HepG2 (cell line): Measurements from ENCODE around the gene ICE1. TPM values are rescaled to one million over a fixed set of nuclear protein-coding genes. Genes with fewer than 3 reads are reported as not detected.
A peak's percentile ranks its signal among the peaks of the same experiment; 100 is the strongest.

Experiments used
- ATAC-seq: fragments of 200-7000 bp; cut with Tn5 transposase; 3 replicates; pipeline ENCODE4 v1.9.1; 2020; ENCODE audit warnings: mild to moderate bottlenecking, moderate library complexity
- BruUV-seq: library from RNA; stranded (reverse); fragments of 400-500 nt; replicated peaks from 2 replicates; lab custom pipeline; 2021; lab: Mats Ljungman, UMichigan
- CTCF ChIA-PET: fragments of 300-600 bp; formaldehyde crosslinking; extraction: SDS; loops from one replicate; lab custom pipeline; 2021; ENCODE audit warnings: low total read pairs, inconsistent platforms, low intra/inter-chr PET ratio; lab: Yijun Ruan, JAX
- POLR2A ChIA-PET: fragments of 350-600 bp; sonication (Branson Sonifier 250); formaldehyde crosslinking; loops from one replicate; lab custom pipeline; 2020; ENCODE audit warnings: antibody characterized with exemption, inconsistent platforms; lab: Yijun Ruan, JAX
- DNase-seq: peaks from one replicate; pipeline ENCODE4 v3.0.0-alpha.2; 2015; ENCODE audit warnings: low spot score
- FAIRE-seq: peaks from 3 replicates; lab custom pipeline; 2011; peaks lifted over from hg19 to GRCh38; lab: Jason Lieb, UNC
- H2AFZ ChIP-seq: one replicate; pipeline ENCODE4 v1.6.1; 2011; ENCODE audit warnings: low read length, inconsistent platforms
- H3K27ac ChIP-seq: fragments of 300-600 bp; 3 replicates; pipeline ENCODE4 v1.8.0; 2011; ENCODE audit warnings: mixed run types, mild to moderate bottlenecking, mixed read lengths, low read length, inconsistent platforms; ENCODE audit not compliant: insufficient read depth; ENCODE audit errors: extremely low read length
- H3K27me3 ChIP-seq, 2 experiments: fragments of 200-600 bp in 1 of 2; 2 replicates in 1 of 2; 3 replicates in 1 of 2; pipeline versions ENCODE4 v1.6.0 to v1.8.0; 2011; ENCODE audit warnings: low read length in 2 of 2, mild to moderate bottlenecking in 2 of 2, moderate library complexity in 2 of 2, inconsistent platforms in 1 of 2; ENCODE audit not compliant: insufficient read depth in 2 of 2, control insufficient read depth in 1 of 2
- H3K36me3 ChIP-seq, 2 experiments: fragments of 200-600 bp in 1 of 2; replicated peaks in 1 of 2; 2 replicates in 1 of 2; 3 replicates in 1 of 2; pipeline versions ENCODE4 v1.5.1 to v1.8.0; 2011; ENCODE audit warnings: low read length in 2 of 2, inconsistent platforms in 1 of 2; ENCODE audit not compliant: insufficient read depth in 2 of 2, control insufficient read depth in 1 of 2
- H3K4me1 ChIP-seq: 2 replicates; pipeline ENCODE4 v1.5.1; 2012; ENCODE audit warnings: low read length, inconsistent platforms; ENCODE audit not compliant: insufficient read depth
- H3K4me2 ChIP-seq: 2 replicates; pipeline ENCODE4 v1.6.0; 2011; ENCODE audit warnings: low read depth, low read length, inconsistent platforms
- H3K4me3 ChIP-seq, 3 experiments: fragments of 200-600 bp in 1 of 3; sonication (generic), shearing (Covaris generic) in 1 of 3; replicated peaks in 1 of 3; 2 replicates each; pipeline ENCODE4 v1.5.1; 2011 to 2016; ENCODE audit warnings: low read length in 3 of 3, inconsistent platforms in 2 of 3, low read depth in 2 of 3, mild to moderate bottlenecking in 2 of 3, control low read depth in 1 of 3, mixed read lengths in 1 of 3; ENCODE audit not compliant: insufficient read depth in 1 of 3
- H3K79me2 ChIP-seq: one replicate; pipeline ENCODE4 v1.6.1; 2011; ENCODE audit warnings: low read length, inconsistent platforms; ENCODE audit not compliant: insufficient read depth
- H3K9ac ChIP-seq: 2 replicates; pipeline ENCODE4 v1.6.0; 2011; ENCODE audit warnings: mild to moderate bottlenecking, low read depth, low read length, inconsistent platforms; ENCODE audit not compliant: insufficient read depth
- H3K9me3 ChIP-seq: 2 replicates; pipeline ENCODE4 v1.5.1; 2012; ENCODE audit warnings: mild to moderate bottlenecking, low read length
- H4K20me1 ChIP-seq: 2 replicates; pipeline ENCODE4 v1.6.0; 2011; ENCODE audit warnings: inconsistent platforms, mild to moderate bottlenecking, low read length, moderate library complexity; ENCODE audit not compliant: insufficient read depth
- EHMT2 ChIP-seq: fragments of 200-600 bp; sonication (generic); IDR thresholded peaks from 2 replicates; pipeline ENCODE4 v1.7.0; 2017; ENCODE audit warnings: antibody characterized with exemption, low read depth, low read length, borderline replicate concordance
- KDM3A ChIP-seq: IDR thresholded peaks from 2 replicates; pipeline ENCODE4 v1.6.1; 2018; ENCODE audit warnings: low read depth, missing compliant biosample characterization
- PAX8 ChIP-seq: sonication (generic); formaldehyde crosslinking; IDR thresholded peaks from 2 replicates; pipeline ENCODE4 v1.8.0; 2022; ENCODE audit warnings: mild to moderate bottlenecking, missing genetic modification reagents, borderline replicate concordance
- POGZ ChIP-seq: sonication (generic); formaldehyde crosslinking; IDR thresholded peaks from 2 replicates; pipeline ENCODE4 v1.4.0; 2020; ENCODE audit warnings: mild to moderate bottlenecking, missing genetic modification reagents
- SAFB2 ChIP-seq: sonication (generic); formaldehyde crosslinking; IDR thresholded peaks from 2 replicates; pipeline ENCODE4 v1.5.1; 2020; ENCODE audit warnings: missing genetic modification reagents, low read depth, mild to moderate bottlenecking, borderline replicate concordance
- SIN3B ChIP-seq: fragments of 150-350 bp; IDR thresholded peaks from 2 replicates; pipeline ENCODE4 v1.6.1; 2014; ENCODE audit warnings: low read length
- TCF7L2 ChIP-seq: IDR thresholded peaks from 2 replicates; pipeline ENCODE4 v1.6.1; 2011; ENCODE audit warnings: mild to moderate bottlenecking, low read depth, low read length, moderate library complexity
- ZEB1 ChIP-seq: IDR thresholded peaks from 2 replicates; pipeline ENCODE4 v1.6.1; 2012; ENCODE audit warnings: mild to moderate bottlenecking, low read depth, inconsistent platforms; ENCODE audit not compliant: insufficient replicate concordance
- ZFP37 ChIP-seq: sonication (generic); formaldehyde crosslinking; IDR thresholded peaks from 2 replicates; pipeline ENCODE4 v1.4.0; 2020; ENCODE audit warnings: missing genetic modification reagents, borderline replicate concordance
- ZNF3 ChIP-seq: IDR thresholded peaks from 2 replicates; pipeline ENCODE4 v1.7.0; 2017; ENCODE audit warnings: inconsistent platforms
- ZNF326 ChIP-seq: sonication (generic); formaldehyde crosslinking; IDR thresholded peaks from 2 replicates; pipeline ENCODE4 v1.4.0; 2020; ENCODE audit warnings: missing genetic modification reagents, borderline replicate concordance
- ZNF709 ChIP-seq: sonication (generic); formaldehyde crosslinking; IDR thresholded peaks from 2 replicates; pipeline ENCODE4 v1.5.0; 2020; ENCODE audit warnings: mild to moderate bottlenecking, missing genetic modification reagents
- ZNF761 ChIP-seq: sonication (generic); formaldehyde crosslinking; conservative IDR thresholded peaks from 2 replicates; pipeline ENCODE4 v1.4.0; 2020; ENCODE audit warnings: mild to moderate bottlenecking, missing genetic modification reagents
- WGBS: methylation state at CpG from one replicate; pipeline ENCODE4 v1.1.6; 2017; ENCODE audit warnings: low lambda C conversion rate; 5-methylcytosine and 5-hydroxymethylcytosine counted together
- in situ Hi-C: cut with HindIII; loops from 2 replicates; pipeline ENCODE4 v1.10.0; 2017; ENCODE audit warnings: low pct_unique_long_range_greater_than_20kb; ENCODE audit not compliant: extremely low pct_ligation_motif_present
- intact Hi-C: fragments of 100-400 bp; cut with micrococcal nuclease; formaldehyde crosslinking; loops from one replicate; pipeline ENCODE4 v1.10.0; 2022; ENCODE audit not compliant: unreplicated experiment
- polyA plus RNA-seq, 8 experiments: library from polyadenylated mRNA; depleted of rRNA in 3 of 8; stranded (reverse) in 7 of 8; unstranded in 1 of 8; fragments of >200 nt; fragmentation: Illumina TruSeq in 4 of 8; extraction: Trizol in 4 of 8; gene quantifications; 2 replicates each; pipeline versions ENCODE4 v1.2.1 to v1.2.3, GENCODE V29; 2011 to 2016; ENCODE audit warnings: low read depth in 4 of 8, missing spikeins in 1 of 8, mixed read lengths in 1 of 8; ENCODE audit not compliant: insufficient read depth in 1 of 8
- total RNA-seq, 5 experiments: library from RNA; depleted of rRNA; stranded (reverse); fragments of >200 nt; fragmentation: Illumina TruSeq; extraction: Trizol; gene quantifications; 2 replicates each; pipeline ENCODE4 v1.2.3, GENCODE V29; 2016; ENCODE audit warnings: low read depth in 1 of 5
- TF ChIP-seq, protein P1 (sequence below): conservative IDR thresholded peaks from 2 replicates; pipeline ENCODE4 v1.6.1; 2018; ENCODE audit warnings: missing genetic modification reagents
- TF ChIP-seq, protein P2 (sequence below): sonication (generic); formaldehyde crosslinking; IDR thresholded peaks from 2 replicates; pipeline ENCODE4 v1.5.1; 2020; ENCODE audit warnings: mild to moderate bottlenecking, missing genetic modification reagents, borderline replicate concordance
- TF ChIP-seq, protein P3 (sequence below): sonication (generic); formaldehyde crosslinking; IDR thresholded peaks from 2 replicates; pipeline ENCODE4 v1.4.0; 2020; ENCODE audit warnings: missing genetic modification reagents; ENCODE audit errors: not compliant biosample characterization

ICE1 gene
- total and polyA plus RNA-seq, 2 of the 13 experiments (the other 11 are each of a cell fraction or from before 2014, with no cell fraction given) = 9.1 to 27.6 TPM

DNA sequence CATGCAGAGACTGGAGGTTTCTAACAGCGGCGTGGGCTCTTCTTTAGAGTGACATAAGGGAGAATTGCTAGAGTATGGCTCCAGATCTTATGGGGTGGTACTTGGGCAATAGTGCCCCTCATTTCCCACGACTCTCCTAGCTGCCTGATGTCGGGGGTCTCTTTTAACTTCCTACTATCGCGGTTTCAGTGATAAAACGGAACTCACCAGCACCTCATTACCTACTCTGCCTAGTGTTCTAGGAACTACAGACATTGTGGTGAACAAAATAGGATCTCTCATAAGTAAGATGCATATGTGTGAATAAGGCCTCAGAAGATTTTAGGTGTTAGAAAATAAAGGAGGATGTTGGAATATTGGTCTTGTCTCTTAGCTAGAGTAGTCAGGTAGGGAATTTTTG is 1.1 kb downstream of the ICE1 start:
- no peak for ATAC-seq
- CTCF ChIA-PET = no interaction called here
- Histone ChIP-seq H2AFZ (no peak overlapping the region), H3K4me1 (peaks cover 64% of the 10 kb centered on the region), H3K9me3 (no peaks in the 10 kb centered on the region), H3K27me3 (no peaks in the 10 kb centered on the region), H4K20me1 (peaks cover 10% of the 10 kb centered on the region; the same call in 1 of the 2 replicates), H3K4me3 (peak overlapping the region; percentile 86 to 94 (median 91)), H3K27ac (no peak overlapping the region), H3K79me2 (peaks cover 56% of the 10 kb centered on the region), H3K4me2 (peak overlapping the region; percentile 99), H3K36me3 (peaks cover 0 to 2% of the 10 kb centered on the region in 2 experiments; a peak in 2 of 5 replicates), H3K9ac (peak overlapping the region; percentile 80)
- FAIRE-seq = no peak
- in situ Hi-C loops (loop anchor here (5.0 to 25.0 kb wide), 2 partner anchors 286 to 546 kb away; partner anchors contain the start of gene ADAMTS16), intact Hi-C loops (loop anchor here (5.0 kb wide), 1 partner anchor 61 kb away; no protein-coding TSS in a partner anchor)
- WGBS = 17% methylated on average over 7 of the region's 7 CpGs
- no peak for DNase-seq
- BruUV-seq = no TSS peak
- TF ChIP-seq, protein P1, sequence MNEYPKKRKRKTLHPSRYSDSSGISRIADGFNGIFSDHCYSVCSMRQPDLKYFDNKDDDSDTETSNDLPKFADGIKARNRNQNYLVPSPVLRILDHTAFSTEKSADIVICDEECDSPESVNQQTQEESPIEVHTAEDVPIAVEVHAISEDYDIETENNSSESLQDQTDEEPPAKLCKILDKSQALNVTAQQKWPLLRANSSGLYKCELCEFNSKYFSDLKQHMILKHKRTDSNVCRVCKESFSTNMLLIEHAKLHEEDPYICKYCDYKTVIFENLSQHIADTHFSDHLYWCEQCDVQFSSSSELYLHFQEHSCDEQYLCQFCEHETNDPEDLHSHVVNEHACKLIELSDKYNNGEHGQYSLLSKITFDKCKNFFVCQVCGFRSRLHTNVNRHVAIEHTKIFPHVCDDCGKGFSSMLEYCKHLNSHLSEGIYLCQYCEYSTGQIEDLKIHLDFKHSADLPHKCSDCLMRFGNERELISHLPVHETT (CRISPR knock-in tag) = no peak
- no peak for TF ChIP-seq KDM3A
- TF ChIP-seq, protein P2, sequence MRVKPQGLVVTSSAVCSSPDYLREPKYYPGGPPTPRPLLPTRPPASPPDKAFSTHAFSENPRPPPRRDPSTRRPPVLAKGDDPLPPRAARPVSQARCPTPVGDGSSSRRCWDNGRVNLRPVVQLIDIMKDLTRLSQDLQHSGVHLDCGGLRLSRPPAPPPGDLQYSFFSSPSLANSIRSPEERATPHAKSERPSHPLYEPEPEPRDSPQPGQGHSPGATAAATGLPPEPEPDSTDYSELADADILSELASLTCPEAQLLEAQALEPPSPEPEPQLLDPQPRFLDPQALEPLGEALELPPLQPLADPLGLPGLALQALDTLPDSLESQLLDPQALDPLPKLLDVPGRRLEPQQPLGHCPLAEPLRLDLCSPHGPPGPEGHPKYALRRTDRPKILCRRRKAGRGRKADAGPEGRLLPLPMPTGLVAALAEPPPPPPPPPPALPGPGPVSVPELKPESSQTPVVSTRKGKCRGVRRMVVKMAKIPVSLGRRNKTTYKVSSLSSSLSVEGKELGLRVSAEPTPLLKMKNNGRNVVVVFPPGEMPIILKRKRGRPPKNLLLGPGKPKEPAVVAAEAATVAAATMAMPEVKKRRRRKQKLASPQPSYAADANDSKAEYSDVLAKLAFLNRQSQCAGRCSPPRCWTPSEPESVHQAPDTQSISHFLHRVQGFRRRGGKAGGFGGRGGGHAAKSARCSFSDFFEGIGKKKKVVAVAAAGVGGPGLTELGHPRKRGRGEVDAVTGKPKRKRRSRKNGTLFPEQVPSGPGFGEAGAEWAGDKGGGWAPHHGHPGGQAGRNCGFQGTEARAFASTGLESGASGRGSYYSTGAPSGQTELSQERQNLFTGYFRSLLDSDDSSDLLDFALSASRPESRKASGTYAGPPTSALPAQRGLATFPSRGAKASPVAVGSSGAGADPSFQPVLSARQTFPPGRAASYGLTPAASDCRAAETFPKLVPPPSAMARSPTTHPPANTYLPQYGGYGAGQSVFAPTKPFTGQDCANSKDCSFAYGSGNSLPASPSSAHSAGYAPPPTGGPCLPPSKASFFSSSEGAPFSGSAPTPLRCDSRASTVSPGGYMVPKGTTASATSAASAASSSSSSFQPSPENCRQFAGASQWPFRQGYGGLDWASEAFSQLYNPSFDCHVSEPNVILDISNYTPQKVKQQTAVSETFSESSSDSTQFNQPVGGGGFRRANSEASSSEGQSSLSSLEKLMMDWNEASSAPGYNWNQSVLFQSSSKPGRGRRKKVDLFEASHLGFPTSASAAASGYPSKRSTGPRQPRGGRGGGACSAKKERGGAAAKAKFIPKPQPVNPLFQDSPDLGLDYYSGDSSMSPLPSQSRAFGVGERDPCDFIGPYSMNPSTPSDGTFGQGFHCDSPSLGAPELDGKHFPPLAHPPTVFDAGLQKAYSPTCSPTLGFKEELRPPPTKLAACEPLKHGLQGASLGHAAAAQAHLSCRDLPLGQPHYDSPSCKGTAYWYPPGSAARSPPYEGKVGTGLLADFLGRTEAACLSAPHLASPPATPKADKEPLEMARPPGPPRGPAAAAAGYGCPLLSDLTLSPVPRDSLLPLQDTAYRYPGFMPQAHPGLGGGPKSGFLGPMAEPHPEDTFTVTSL (CRISPR knock-in tag) = no peak
- TF ChIP-seq ZNF326 = no peak
- TF ChIP-seq EHMT2 = no peak
- TF ChIP-seq ZNF3 (CRISPR knock-in tag) = no peak
- no peak for TF ChIP-seq POGZ (CRISPR knock-in tag)
- TF ChIP-seq, protein P3, sequence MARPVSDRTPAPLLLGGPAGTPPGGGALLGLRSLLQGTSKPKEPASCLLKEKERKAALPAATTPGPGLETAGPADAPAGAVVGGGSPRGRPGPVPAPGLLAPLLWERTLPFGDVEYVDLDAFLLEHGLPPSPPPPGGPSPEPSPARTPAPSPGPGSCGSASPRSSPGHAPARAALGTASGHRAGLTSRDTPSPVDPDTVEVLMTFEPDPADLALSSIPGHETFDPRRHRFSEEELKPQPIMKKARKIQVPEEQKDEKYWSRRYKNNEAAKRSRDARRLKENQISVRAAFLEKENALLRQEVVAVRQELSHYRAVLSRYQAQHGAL = no peak
- TF ChIP-seq SIN3B = no peak
- TF ChIP-seq PAX8 = no peak
- no peak for TF ChIP-seq ZFP37
- TF ChIP-seq ZNF709 (CRISPR knock-in tag) = no peak
- no peak for TF ChIP-seq TCF7L2
- TF ChIP-seq ZEB1 = no peak
- TF ChIP-seq ZNF761 (CRISPR knock-in tag) = no peak
- no peak for TF ChIP-seq SAFB2
- POLR2A ChIA-PET = no interaction called here
